Hepatocyte (in vitro differentiated cells): ENCODE measurements around the gene TRIM49D2.
"Not testable (repeated sequence)": the region's sequence is repeated elsewhere in the genome, so short reads cannot be mapped to it uniquely, and the experiment has no call there.

ENCODE experiments used
- CTCF ChIP-seq: fragments of 200-600 bp; sonication (generic); IDR thresholded peaks from 2 replicates; pipeline ENCODE4 v1.5.1; 2016; ENCODE audit warnings: antibody characterized with exemption, mild to moderate bottlenecking; ENCODE audit not compliant: poor library complexity
- EZH2 ChIP-seq: fragments of 200-600 bp; sonication (generic); IDR thresholded peaks from 2 replicates; pipeline ENCODE4 v1.6.1; 2016; ENCODE audit warnings: antibody characterized with exemption, mild to moderate bottlenecking, borderline replicate concordance
- EZH2phosphoT487 ChIP-seq: fragments of 200-600 bp; sonication (generic); IDR thresholded peaks from one replicate; pipeline ENCODE4 v1.6.1; 2018; ENCODE audit warnings: antibody characterized with exemption, mild to moderate bottlenecking, low read depth, moderate library complexity; ENCODE audit not compliant: unreplicated experiment, severe bottlenecking

- not testable (repeated sequence) for TF ChIP-seq CTCF, EZH2, EZH2phosphoT487
Observed at GRCh38 chr11:89965737-89966136, 41.9 kb downstream of the TRIM49D2 start, which contains the start of gene TRIM64.
